Loucy (cell line): ENCODE measurements around the gene CTRL.

Experiments used
- H2AFZ ChIP-seq: fragments of 200-600 bp; sonication (generic); 2 replicates; pipeline ENCODE4 v1.6.0; 2016; ENCODE audit warnings: antibody characterized with exemption, mild to moderate bottlenecking, low read length, moderate library complexity
- H3F3A ChIP-seq: fragments of 200-600 bp; 2 replicates; pipeline ENCODE4 v1.6.0; 2016; ENCODE audit warnings: antibody characterized with exemption, low read depth, mild to moderate bottlenecking
- H3K27me3 ChIP-seq: fragments of 200-600 bp; sonication (generic); 2 replicates; pipeline ENCODE4 v1.6.1; 2014; ENCODE audit warnings: low read length, mild to moderate bottlenecking; ENCODE audit not compliant: insufficient read depth, poor library complexity, severe bottlenecking
- H3K36me3 ChIP-seq: fragments of 200-600 bp; sonication (generic); 2 replicates; pipeline ENCODE4 v1.6.1; 2016; ENCODE audit warnings: low read length; ENCODE audit not compliant: insufficient read depth
- H3K4me1 ChIP-seq: fragments of 200-600 bp; sonication (generic); 2 replicates; pipeline ENCODE4 v1.5.1; 2014; ENCODE audit warnings: low read length, mild to moderate bottlenecking; ENCODE audit not compliant: insufficient read depth, poor library complexity, severe bottlenecking
- H3K4me2 ChIP-seq: fragments of 200-600 bp; sonication (generic); 2 replicates; pipeline ENCODE4 v1.6.0; 2014; ENCODE audit warnings: antibody characterized with exemption, low read length, low read depth, mild to moderate bottlenecking; ENCODE audit not compliant: poor library complexity, severe bottlenecking
- H3K4me3 ChIP-seq: fragments of 200-600 bp; sonication (generic); 2 replicates; pipeline ENCODE4 v1.5.1; 2014; ENCODE audit warnings: low read length, mild to moderate bottlenecking, mixed read lengths; ENCODE audit not compliant: poor library complexity, severe bottlenecking
- H3K79me2 ChIP-seq: fragments of 200-600 bp; sonication (generic); 2 replicates; pipeline ENCODE4 v1.6.1; 2014; ENCODE audit warnings: low read length; ENCODE audit not compliant: insufficient read depth
- H3K9ac ChIP-seq: fragments of 200-600 bp; sonication (generic); 2 replicates; pipeline ENCODE4 v1.6.0; 2014; ENCODE audit warnings: mild to moderate bottlenecking, low read depth, low read length, moderate library complexity; ENCODE audit not compliant: poor library complexity, severe bottlenecking
- H3K9me2 ChIP-seq: fragments of 200-600 bp; sonication (generic); replicated peaks from 2 replicates; pipeline ENCODE4 v1.6.1; 2016; ENCODE audit warnings: low read depth, low read length, mixed read lengths
- H3K9me3 ChIP-seq: fragments of 200-600 bp; sonication (generic); 2 replicates; pipeline ENCODE4 v1.6.1; 2014; ENCODE audit warnings: mild to moderate bottlenecking, antibody characterized with exemption, low read length, low read depth; ENCODE audit not compliant: insufficient read depth
- H4K20me1 ChIP-seq: fragments of 200-600 bp; sonication (generic); 2 replicates; pipeline ENCODE4 v1.6.0; 2014; ENCODE audit warnings: antibody characterized with exemption, low read length, mild to moderate bottlenecking; ENCODE audit not compliant: insufficient read depth, poor library complexity, severe bottlenecking
- EZH2phosphoT487 ChIP-seq: fragments of 200-600 bp; IDR thresholded peaks from 2 replicates; pipeline ENCODE4 v1.6.1; 2018; ENCODE audit warnings: antibody characterized with exemption, mild to moderate bottlenecking, moderate library complexity, borderline replicate concordance
- TF ChIP-seq, protein P1 (sequence below): fragments of 200-600 bp; sonication (generic); conservative IDR thresholded peaks from 2 replicates; pipeline ENCODE4 v1.5.1; 2014; ENCODE audit warnings: mild to moderate bottlenecking, antibody characterized with exemption, low read length

Gene CTRL

DNA sequence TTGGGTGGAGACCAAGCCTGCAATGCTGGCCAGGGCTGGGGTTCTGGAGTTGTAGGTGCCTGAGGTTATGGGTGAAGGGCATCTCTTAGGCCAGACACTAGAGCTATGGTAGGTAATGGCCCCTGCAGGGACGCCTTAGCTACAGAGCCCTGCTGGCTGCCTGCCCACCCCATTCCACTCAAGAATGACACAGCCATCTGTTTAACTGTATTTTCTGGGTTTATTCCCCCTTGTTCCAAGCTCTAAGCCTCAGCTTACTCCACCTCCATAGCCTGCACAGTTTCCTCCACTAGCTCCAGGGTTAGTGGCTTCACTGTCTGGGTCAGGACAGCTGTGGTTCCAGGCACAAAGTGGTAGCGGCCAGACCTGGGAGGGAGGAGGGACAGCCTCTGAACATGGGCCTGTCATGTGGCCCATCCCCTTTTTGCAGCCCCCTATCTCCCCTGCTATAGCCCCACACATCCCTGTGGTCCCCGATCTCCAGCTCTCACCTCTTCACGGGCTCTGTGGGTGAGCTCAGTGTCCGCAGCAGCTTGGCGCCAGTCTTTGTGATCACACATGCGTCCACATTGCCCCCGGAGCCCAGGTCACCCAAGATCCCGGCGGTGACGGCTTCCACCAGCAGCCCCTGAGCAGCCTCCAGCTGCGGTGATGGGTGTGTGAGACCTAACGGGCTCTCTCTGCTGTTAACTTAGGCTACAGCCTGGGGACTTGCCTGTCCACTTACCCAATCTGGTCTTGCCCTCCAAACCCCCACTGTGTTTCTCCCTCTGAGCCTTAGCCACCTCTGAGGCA is 2.8 kb upstream of the CTRL start:
- peak overlapping the region; percentile 80 for H3K4me3 ChIP-seq

DNA sequence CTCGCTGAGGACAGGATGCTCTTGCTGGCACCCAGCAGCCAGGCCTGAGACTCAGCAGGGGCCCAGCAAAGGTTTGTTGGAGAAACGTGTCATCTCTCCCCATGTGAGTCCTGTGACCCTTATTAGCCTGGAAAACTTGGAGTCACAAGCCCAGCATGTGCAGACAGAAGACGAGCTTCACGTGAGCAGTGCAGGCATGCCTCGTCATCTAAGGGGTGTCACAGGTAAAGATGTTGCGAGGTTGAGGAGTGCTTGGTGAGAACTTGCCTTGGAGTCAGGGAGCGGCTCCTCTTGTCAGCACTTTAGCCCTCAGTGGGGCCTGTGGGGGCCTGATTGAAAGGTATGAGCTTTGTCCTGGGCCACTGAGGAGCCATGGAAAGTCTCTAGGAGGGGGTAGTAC is 2.1 kb upstream of the CTRL start:
- Histone ChIP-seq H3K79me2 (peaks cover 30% of the 10 kb centered on the region), H3K4me1 (peaks cover 9% of the 10 kb centered on the region), H3K9ac (no peak overlapping the region), H2AFZ (no peak overlapping the region), H3F3A (no peaks in the 10 kb centered on the region), H3K9me2 (no peaks in the 10 kb centered on the region), H4K20me1 (peaks cover 7% of the 10 kb centered on the region), H3K4me3 (no peak overlapping the region), H3K9me3 (no peaks in the 10 kb centered on the region), H3K4me2 (no peak overlapping the region), H3K36me3 (peaks cover 1% of the 10 kb centered on the region; the same call in 1 of the 2 replicates), H3K27me3 (no peaks in the 10 kb centered on the region)
- TF ChIP-seq, protein P1, sequence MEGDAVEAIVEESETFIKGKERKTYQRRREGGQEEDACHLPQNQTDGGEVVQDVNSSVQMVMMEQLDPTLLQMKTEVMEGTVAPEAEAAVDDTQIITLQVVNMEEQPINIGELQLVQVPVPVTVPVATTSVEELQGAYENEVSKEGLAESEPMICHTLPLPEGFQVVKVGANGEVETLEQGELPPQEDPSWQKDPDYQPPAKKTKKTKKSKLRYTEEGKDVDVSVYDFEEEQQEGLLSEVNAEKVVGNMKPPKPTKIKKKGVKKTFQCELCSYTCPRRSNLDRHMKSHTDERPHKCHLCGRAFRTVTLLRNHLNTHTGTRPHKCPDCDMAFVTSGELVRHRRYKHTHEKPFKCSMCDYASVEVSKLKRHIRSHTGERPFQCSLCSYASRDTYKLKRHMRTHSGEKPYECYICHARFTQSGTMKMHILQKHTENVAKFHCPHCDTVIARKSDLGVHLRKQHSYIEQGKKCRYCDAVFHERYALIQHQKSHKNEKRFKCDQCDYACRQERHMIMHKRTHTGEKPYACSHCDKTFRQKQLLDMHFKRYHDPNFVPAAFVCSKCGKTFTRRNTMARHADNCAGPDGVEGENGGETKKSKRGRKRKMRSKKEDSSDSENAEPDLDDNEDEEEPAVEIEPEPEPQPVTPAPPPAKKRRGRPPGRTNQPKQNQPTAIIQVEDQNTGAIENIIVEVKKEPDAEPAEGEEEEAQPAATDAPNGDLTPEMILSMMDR: no peak
- TF ChIP-seq EZH2phosphoT487: no peak

More for the DNA sequence above, 2.8 kb upstream of the CTRL start:
- no peaks in the 10 kb centered on the region for H3F3A ChIP-seq
- H3K36me3 ChIP-seq: no peaks in the 10 kb centered on the region; the same call in 1 of the 2 replicates
- peaks cover 11% of the 10 kb centered on the region for H3K4me1 ChIP-seq
- TF ChIP-seq, protein P1: no peak
- no peak for TF ChIP-seq EZH2phosphoT487
- H3K79me2 ChIP-seq: peaks cover 30% of the 10 kb centered on the region
- no peaks in the 10 kb centered on the region for H3K27me3 ChIP-seq
- H3K4me2 ChIP-seq: peak overlapping the region; percentile 84
- H2AFZ ChIP-seq: no peak overlapping the region
- H3K9me3 ChIP-seq: no peaks in the 10 kb centered on the region
- H3K9me2 ChIP-seq: no peaks in the 10 kb centered on the region
- peak overlapping the region; percentile 96 for H3K9ac ChIP-seq
- H4K20me1 ChIP-seq: peaks cover 7% of the 10 kb centered on the region

DNA sequence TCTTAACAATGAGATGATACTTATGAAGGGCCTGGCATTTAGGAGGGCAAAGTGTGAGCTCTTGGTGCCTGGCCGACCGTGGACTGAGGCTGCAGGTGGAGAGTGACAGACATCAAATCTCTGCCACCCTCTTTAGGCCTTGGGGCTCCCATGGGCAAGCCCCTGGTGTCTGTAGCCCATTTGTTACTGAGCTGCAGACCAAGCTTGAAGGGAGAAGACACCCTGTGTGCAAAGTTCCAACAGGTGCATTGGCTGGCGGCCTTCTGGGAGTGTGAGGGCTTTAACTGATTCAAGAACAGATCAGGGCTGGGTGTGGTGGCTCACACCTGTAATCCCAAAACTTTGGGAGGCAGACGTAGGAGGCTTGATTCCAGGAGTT is 789 bp upstream of the CTRL start:
- no peak overlapping the region for H2AFZ ChIP-seq
- H3K79me2 ChIP-seq: peaks cover 22% of the 10 kb centered on the region
- no peak overlapping the region for H3K4me3 ChIP-seq
- no peak overlapping the region for H3K4me2 ChIP-seq
- H3K9me3 ChIP-seq: no peaks in the 10 kb centered on the region
- H3K4me1 ChIP-seq: peaks cover 8% of the 10 kb centered on the region
- H3K27me3 ChIP-seq: no peaks in the 10 kb centered on the region
- no peaks in the 10 kb centered on the region for H3F3A ChIP-seq
- H3K36me3 ChIP-seq: peaks cover 10% of the 10 kb centered on the region; the same call in 1 of the 2 replicates
- no peak overlapping the region for H3K9ac ChIP-seq
- H4K20me1 ChIP-seq: peaks cover 7% of the 10 kb centered on the region
- H3K9me2 ChIP-seq: no peaks in the 10 kb centered on the region
- TF ChIP-seq, protein P1: no peak
- no peak for TF ChIP-seq EZH2phosphoT487
